Measurements from ENCODE around the gene KLF12.

GRCh38 chr13:74129500-74130191 is 4.6 kb downstream of the KLF12 start:
- TF ChIP-seq CTCF (IDR thresholded peaks at IDR 0.05): no peak
- no peak for TF ChIP-seq GABPB1 (CRISPR knock-in tag; IDR thresholded peaks at IDR 0.05)
- TF ChIP-seq MAX (CRISPR knock-in tag; IDR thresholded peaks at IDR 0.05): no peak
- TF ChIP-seq ZNF317 (CRISPR knock-in tag; IDR thresholded peaks at IDR 0.05; ENCODE audit: borderline replicate concordance, low read depth): no peak
- no peak for TF ChIP-seq STAT6 (CRISPR knock-in tag; conservative IDR thresholded peaks at IDR 0.05; ENCODE audit: low read depth)
- TF ChIP-seq GRHL2 (CRISPR knock-in tag; IDR thresholded peaks at IDR 0.05; ENCODE audit: insufficient replicate concordance, severe bottlenecking): no peak
- no peak for TF ChIP-seq CREB1 (CRISPR knock-in tag; IDR thresholded peaks at IDR 0.05)

All from WTC11 (cell line).